ENCODE results near the gene TIGD3. TPM values are rescaled to one million over a fixed set of nuclear protein-coding genes. Genes with fewer than 3 reads are reported as not detected.

Gene TIGD3
- total and polyA plus RNA-seq, 2 of the 8 experiments (the other 6 are each of a cell fraction or from before 2014, with no cell fraction given), result 1.1 to 1.3 TPM

DNA sequence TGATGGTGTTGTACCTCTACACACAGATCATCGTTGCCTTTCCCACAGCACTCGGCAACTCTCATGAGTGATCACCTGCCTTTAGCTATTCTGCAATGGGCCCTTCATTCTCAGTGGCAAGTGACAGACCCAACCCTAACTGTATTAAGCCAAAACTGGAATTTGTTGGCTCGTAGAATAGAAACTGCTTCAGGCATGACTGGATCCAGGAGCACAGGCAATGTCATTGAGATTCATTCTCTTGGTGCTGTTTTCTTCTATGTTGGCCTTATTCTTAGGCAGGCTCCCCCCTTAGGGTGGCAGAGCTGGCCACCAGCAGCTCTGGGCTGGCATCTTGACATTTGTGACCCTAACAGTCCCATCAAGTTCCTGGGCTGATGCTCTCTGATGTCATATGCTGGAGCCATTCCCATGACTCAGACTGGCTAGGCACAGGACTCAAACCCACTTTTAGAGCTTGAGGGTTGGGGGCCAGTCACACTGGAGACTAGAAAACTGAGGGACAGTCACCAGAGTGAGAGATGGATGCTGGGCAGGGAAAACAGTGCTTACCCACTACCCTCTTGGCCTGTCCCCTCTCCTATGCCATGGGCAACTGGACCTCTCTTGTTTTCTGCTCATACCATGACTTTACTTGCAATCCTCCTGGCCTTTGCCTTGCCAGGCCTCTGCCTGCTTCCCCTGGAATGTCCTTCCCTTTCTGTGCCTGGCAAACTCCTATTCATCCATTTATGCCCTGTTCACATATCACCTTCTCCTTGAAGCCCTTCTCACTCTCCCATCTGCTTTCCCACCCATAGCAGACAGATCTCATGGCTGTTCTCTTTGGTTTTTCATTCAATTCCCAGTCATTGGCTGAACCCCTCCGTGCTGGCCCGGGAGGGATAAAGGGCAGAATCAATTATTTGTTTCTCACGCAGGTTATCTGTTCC, 47.0 kb upstream of the TIGD3 start:
- peaks cover 0 to 10% of the 10 kb centered on the region in 2 experiments for H4K20me1 ChIP-seq (replicated peaks in 1 of 2; ENCODE audit: control insufficient read depth in 1 of 2, insufficient read depth in 2 of 2, low read length in 2 of 2)
- H2BK15ac ChIP-seq (ENCODE audit: low read length), result no peak overlapping the region
- TF ChIP-seq POLR2AphosphoS5 (IDR thresholded peaks at IDR 0.05; ENCODE audit: low read depth, low read length), result 0 out of 2 replicates have a peak, but pooled peaks have one; percentile 17
- TF ChIP-seq CHD1 (IDR thresholded peaks at IDR 0.05; ENCODE audit: low read depth, low read length), result no peak
- CTCF ChIA-PET (ENCODE audit: partially characterized antibody), result interaction anchor here (45.6 to 52.8 kb wide), 2 partner anchors 7 to 21 kb away, joined by 1179 read pairs; partner anchors contain the start of genes CDC42EP2 and DPF2
- peaks cover 0 to 4% (median 0%) of the 10 kb centered on the region in 4 experiments; a peak in 2 of 7 replicates for H3K4me1 ChIP-seq (replicated peaks in 1 of 4; ENCODE audit: control insufficient read depth in 3 of 4, insufficient read depth in 4 of 4, low read length in 3 of 4)
- H3K56ac ChIP-seq (replicated peaks; ENCODE audit: insufficient read length, low read depth, low read length), result no peak overlapping the region
- WGBS, 2 experiments (ENCODE audit: extremely low coverage in 1 of 2, insufficient coverage in 1 of 2, insufficient read length in 1 of 2, insufficient replicate concordance in 2 of 2, low coverage in 1 of 2, low lambda C conversion rate in 2 of 2, missing lambda C conversion rate in 1 of 2), result 93% methylated on average over 6 of the region's 6 CpGs; no CpG with 5 or more reads in 1 of the 2 experiments
- no peak overlapping the region for H4K5ac ChIP-seq (ENCODE audit: insufficient read length, low read depth, low read length)
- no peak overlapping the region for H3K9ac ChIP-seq (replicated peaks in 1 of 4; ENCODE audit: extremely low read depth in 1 of 4, low read depth in 3 of 4, low read length in 3 of 4)
- no peak overlapping the region for H2AFZ ChIP-seq (ENCODE audit: low read length)
- H3K4ac ChIP-seq (replicated peaks; ENCODE audit: insufficient read length, low read depth, low read length), result no peak overlapping the region
- 0 out of 2 replicates have a peak overlapping the region, but pooled peaks have one; percentile 18 for H2BK20ac ChIP-seq (ENCODE audit: low read length)
- no peaks in the 10 kb centered on the region for H3K79me2 ChIP-seq (ENCODE audit: control insufficient read depth in 1 of 2, insufficient read depth in 2 of 2, low read length in 2 of 2)
- no peak overlapping the region for H3K4me2 ChIP-seq (ENCODE audit: insufficient read depth in 1 of 2, low read depth in 2 of 2, low read length in 2 of 2)
- no peak overlapping the region for H3K23ac ChIP-seq (ENCODE audit: insufficient read length)
- H3K79me1 ChIP-seq (ENCODE audit: low read depth, low read length), result no peaks in the 10 kb centered on the region; the same call in 1 of the 2 replicates
- H3K27ac ChIP-seq (ENCODE audit: low read depth, low read length), result no peak overlapping the region
- POLR2A ChIA-PET (ENCODE audit: partially characterized antibody), result interaction anchor here (0.8 to 14.1 kb wide), 3 partner anchors 7 to 22 kb away, joined by 3 to 208 read pairs (median 99); partner anchors contain the start of genes CDC42EP2 and DPF2
- H4K8ac ChIP-seq (ENCODE audit: extremely low read depth, insufficient read depth, low read length), result no peak overlapping the region
- no peak overlapping the region for H4K91ac ChIP-seq (replicated peaks; ENCODE audit: insufficient read length, low read length)
- H2BK12ac ChIP-seq (ENCODE audit: low read depth, low read length), result no peak overlapping the region
- peaks cover 3% of the 10 kb centered on the region; the same call in 1 of the 2 replicates for H3K23me2 ChIP-seq (ENCODE audit: low read depth, low read length)
- H3K14ac ChIP-seq (ENCODE audit: insufficient read length), result no peak overlapping the region
- DNase-seq (ENCODE audit: low read depth in 1 of 2, low spot score in 2 of 2) (no peak), FAIRE-seq (no peak)
- H3K9me3 ChIP-seq (ENCODE audit: insufficient read depth in 2 of 2, low read depth in 1 of 2, low read length in 1 of 2), result no peaks in the 10 kb centered on the region
- no peak overlapping the region for H2AK5ac ChIP-seq (ENCODE audit: low read depth, low read length)
- H2BK120ac ChIP-seq (replicated peaks; ENCODE audit: low read depth, low read length), result no peak overlapping the region
- peaks cover 0 to 4% (median 0%) of the 10 kb centered on the region in 4 experiments; a peak in 2 of 8 replicates for H3K36me3 ChIP-seq (ENCODE audit: control insufficient read depth in 2 of 4, insufficient read depth in 4 of 4, low read length in 3 of 4)
- no peak overlapping the region for H2BK5ac ChIP-seq (ENCODE audit: low read depth, low read length)
- no peak overlapping the region for H3K4me3 ChIP-seq (ENCODE audit: extremely low read depth in 1 of 4, insufficient read depth in 2 of 4, low read depth in 3 of 4, low read length in 4 of 4)
- H3K27me3 ChIP-seq (replicated peaks in 1 of 4; ENCODE audit: control insufficient read depth in 3 of 4, extremely low read depth in 1 of 4, insufficient read depth in 3 of 4, low read length in 3 of 4), result peaks cover 0 to 3% (median 1%) of the 10 kb centered on the region in 4 experiments; a peak in 4 of 7 replicates
- no peak overlapping the region for H3K18ac ChIP-seq (ENCODE audit: extremely low read depth, low read length)

All from H1 (cell line).